Measurements from ENCODE around the gene SMIM24. TPM values are rescaled to one million over a fixed set of nuclear protein-coding genes. Genes with fewer than 3 reads are reported as not detected.

SMIM24 gene
- total RNA-seq, 2 donors from 2014 or later = not detected

GRCh38 chr19:3479834-3480215 lies 500 bp downstream of the SMIM24 start:
- no peaks in the 10 kb centered on the region for H3K36me3 ChIP-seq (ENCODE audit: control insufficient read depth, insufficient read depth, low read length)
- Mint-ChIP-seq H3K4me1 (peaks cover 11% of the 10 kb centered on the region), H3K27ac (no peak overlapping the region), H3K36me3 (ENCODE audit: low read depth) (no peaks in the 10 kb centered on the region), H3K4me3 (no peak overlapping the region), H3K9me3 (no peaks in the 10 kb centered on the region), H3K27me3 (ENCODE audit: insufficient read depth) (peaks cover 3% of the 10 kb centered on the region)
- no peak for TF ChIP-seq CTCF (conservative IDR thresholded peaks at IDR 0.05)
- no peaks in the 10 kb centered on the region for H3K4me1 ChIP-seq (ENCODE audit: control insufficient read depth, insufficient read depth, low read length)
- peak; percentile 76 for DNase-seq
- H3K27me3 ChIP-seq (ENCODE audit: control insufficient read depth, insufficient read depth, low read length, poor library complexity, severe bottlenecking) = peaks cover 11% of the 10 kb centered on the region
- no peak overlapping the region for H3K27ac ChIP-seq (ENCODE audit: low read depth, low read length)
- no peak overlapping the region for H3K9ac ChIP-seq (ENCODE audit: extremely low read depth, low read length, poor library complexity, severe bottlenecking)
- no peak overlapping the region for H3K4me3 ChIP-seq (ENCODE audit: low read length)
- 85 to 87% methylated on average over 3 to 9 of the region's 9 CpGs for WGBS, 2 experiments (ENCODE audit: insufficient coverage in 1 of 2, insufficient read length in 1 of 2)
- no peaks in the 10 kb centered on the region for H3K9me3 ChIP-seq (ENCODE audit: control insufficient read depth, low read length)

DNA sequence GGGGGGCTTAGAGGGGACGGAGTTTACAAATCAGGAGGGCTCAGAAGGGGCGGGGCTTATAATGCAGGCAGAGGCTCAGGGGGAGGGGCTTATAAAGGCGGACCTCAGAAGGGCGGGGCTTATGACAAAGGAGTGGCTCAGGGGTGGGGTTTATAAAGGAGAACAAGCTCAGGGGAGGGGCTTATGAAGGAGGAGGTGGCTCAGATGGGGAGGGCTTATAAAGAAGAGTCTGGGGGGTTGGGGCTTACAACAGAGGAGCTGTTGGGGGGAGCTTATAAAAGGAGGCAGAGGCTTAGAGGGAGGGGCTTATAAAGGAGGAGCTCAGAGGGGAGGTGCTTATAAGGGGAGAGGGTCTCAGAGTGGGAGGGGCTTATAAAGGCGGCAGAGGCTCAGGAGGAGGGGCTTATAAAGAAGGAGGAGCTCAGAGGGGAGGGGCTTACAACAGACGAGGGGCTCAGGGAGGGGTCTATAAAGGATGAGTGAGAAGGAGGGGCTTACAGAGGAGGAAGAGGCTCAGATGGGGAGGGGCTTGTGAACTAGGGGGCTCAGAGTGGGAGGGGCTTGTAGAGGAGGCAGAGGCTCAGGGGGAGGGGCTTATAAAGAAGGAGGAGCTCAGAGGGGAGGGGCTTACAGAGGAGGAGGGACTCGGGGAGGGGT lies 1.0 kb downstream of the SMIM24 start:
- H3K4me3 ChIP-seq (ENCODE audit: low read length) = no peak overlapping the region
- peak; percentile 78 for DNase-seq
- H3K36me3 ChIP-seq (ENCODE audit: control insufficient read depth, insufficient read depth, low read length) = no peaks in the 10 kb centered on the region
- no peaks in the 10 kb centered on the region for H3K9me3 ChIP-seq (ENCODE audit: control insufficient read depth, low read length)
- no peak overlapping the region for H3K4me3 Mint-ChIP-seq
- H3K27ac ChIP-seq (ENCODE audit: low read depth, low read length) = no peak overlapping the region
- TF ChIP-seq CTCF (conservative IDR thresholded peaks at IDR 0.05) = no peak
- peaks cover 11% of the 10 kb centered on the region for H3K4me1 Mint-ChIP-seq
- no peak overlapping the region for H3K27ac Mint-ChIP-seq
- H3K9ac ChIP-seq (ENCODE audit: extremely low read depth, low read length, poor library complexity, severe bottlenecking) = no peak overlapping the region
- peaks cover 3% of the 10 kb centered on the region for H3K27me3 Mint-ChIP-seq (ENCODE audit: insufficient read depth)
- H3K27me3 ChIP-seq (ENCODE audit: control insufficient read depth, insufficient read depth, low read length, poor library complexity, severe bottlenecking) = peaks cover 11% of the 10 kb centered on the region
- H3K9me3 Mint-ChIP-seq = no peaks in the 10 kb centered on the region
- no peaks in the 10 kb centered on the region for H3K4me1 ChIP-seq (ENCODE audit: control insufficient read depth, insufficient read depth, low read length)
- WGBS, 2 experiments (ENCODE audit: insufficient coverage in 1 of 2, insufficient read length in 1 of 2) = 73 to 78% methylated on average over 4 to 7 of the region's 7 CpGs
- no peaks in the 10 kb centered on the region for H3K36me3 Mint-ChIP-seq (ENCODE audit: low read depth)

GRCh38 chr19:3478409-3479176 lies 1.7 kb downstream of the SMIM24 start:
- 65 to 80% methylated on average over 1 to 21 of the region's 27 CpGs for WGBS, 2 experiments (ENCODE audit: insufficient coverage in 1 of 2, insufficient read length in 1 of 2)
- Histone ChIP-seq H3K9ac (ENCODE audit: extremely low read depth, low read length, poor library complexity, severe bottlenecking) (no peak overlapping the region), H3K9me3 (ENCODE audit: control insufficient read depth, low read length) (no peaks in the 10 kb centered on the region), H3K36me3 (ENCODE audit: control insufficient read depth, insufficient read depth, low read length) (no peaks in the 10 kb centered on the region), H3K27me3 (ENCODE audit: control insufficient read depth, insufficient read depth, low read length, poor library complexity, severe bottlenecking) (peaks cover 11% of the 10 kb centered on the region), H3K27ac (ENCODE audit: low read depth, low read length) (no peak overlapping the region), H3K4me1 (ENCODE audit: control insufficient read depth, insufficient read depth, low read length) (no peaks in the 10 kb centered on the region), H3K4me3 (ENCODE audit: low read length) (no peak overlapping the region)
- DNase-seq = peak; percentile 56
- H3K27me3 Mint-ChIP-seq (ENCODE audit: insufficient read depth) = peaks cover 6% of the 10 kb centered on the region
- no peak overlapping the region for H3K27ac Mint-ChIP-seq
- H3K9me3 Mint-ChIP-seq = no peaks in the 10 kb centered on the region
- no peak for TF ChIP-seq CTCF (conservative IDR thresholded peaks at IDR 0.05)
- H3K4me1 Mint-ChIP-seq = peaks cover 11% of the 10 kb centered on the region
- no peak overlapping the region for H3K4me3 Mint-ChIP-seq
- H3K36me3 Mint-ChIP-seq (ENCODE audit: low read depth) = no peaks in the 10 kb centered on the region
